IPS DF 4.7 (cell line): ENCODE results near the gene DUSP9.
"Not testable (repeated sequence)": the region's sequence is repeated elsewhere in the genome, so short reads cannot be mapped to it uniquely, and the experiment has no call there.

ENCODE experiments used
- DNase-seq: peaks from one replicate; pipeline ENCODE4 v3.0.0-alpha.2; 2013; ENCODE audit warnings: low spot score; ENCODE audit errors: extremely low read depth

DUSP9 gene

GRCh38 chrX:153646620-153647373 lies at the start of gene DUSP9:
Gene DUSP9 (plus strand): TSS chrX:153647203. CDS start chrX:153647954, 751 bp downstream.
- DNase-seq = no peak

GRCh38 chrX:153598541-153599191 lies 48.3 kb upstream of the DUSP9 start, which contains the start of gene CCNQ:
Gene CCNQ (minus strand): TSS chrX:153599139. CDS start chrX:153599073, 66 bp downstream.
- no peak for DNase-seq

- DNase-seq = no peak
These were observed 47.6 kb upstream of the DUSP9 start for GRCh38 chrX:153599192-153600031.

- no peak for DNase-seq
These were observed 47.0 kb upstream of the DUSP9 start for GRCh38 chrX:153600032-153600373.

- no peak for DNase-seq
These were observed 46.1 kb upstream of the DUSP9 start for GRCh38 chrX:153600921-153601320.

- DNase-seq = no peak
These were observed 45.4 kb upstream of the DUSP9 start for GRCh38 chrX:153601511-153602110.

- DNase-seq = no peak
These were observed 44.4 kb upstream of the DUSP9 start for GRCh38 chrX:153602601-153603000.

GRCh38 chrX:153603131-153603656 lies 43.8 kb upstream of the DUSP9 start:
- no peak for DNase-seq

- not testable (repeated sequence) for DNase-seq
These were observed 42.2 kb upstream of the DUSP9 start for GRCh38 chrX:153604666-153605380.

GRCh38 chrX:153606503-153606902 lies 40.5 kb upstream of the DUSP9 start:
- DNase-seq = no peak

GRCh38 chrX:153608376-153608775 lies 38.6 kb upstream of the DUSP9 start:
- DNase-seq = no peak

GRCh38 chrX:153608806-153609205 lies 38.2 kb upstream of the DUSP9 start:
- DNase-seq = no peak

GRCh38 chrX:153609917-153610835 lies 36.8 kb upstream of the DUSP9 start:
- DNase-seq = no peak

GRCh38 chrX:153610836-153611213 lies 36.2 kb upstream of the DUSP9 start:
- DNase-seq = no peak

GRCh38 chrX:153611298-153612095 lies 35.5 kb upstream of the DUSP9 start:
- no peak for DNase-seq

- DNase-seq = no peak
These were observed 34.6 kb upstream of the DUSP9 start for GRCh38 chrX:153612413-153612812.

- DNase-seq = no peak
These were observed 32.2 kb upstream of the DUSP9 start for GRCh38 chrX:153614818-153615217.

- no peak for DNase-seq
These were observed 26.4 kb upstream of the DUSP9 start for GRCh38 chrX:153620576-153620975.
